GM18517 (cell line): ENCODE results near the gene STYXL2.

Experiments used
- ATAC-seq: cut with Tn5 transposase; IDR thresholded peaks from one replicate; pipeline ENCODE4 v1.9.1; 2021; ENCODE audit warnings: mild to moderate bottlenecking, moderate library complexity; ENCODE audit not compliant: unreplicated experiment

Gene STYXL2

GRCh38 chr1:167105271-167106118 lies 11.6 kb downstream of the STYXL2 start:
- ATAC-seq = no peak

- ATAC-seq = no peak
Measured at GRCh38 chr1:167106119-167106461, 12.2 kb downstream of the STYXL2 start.

- no peak for ATAC-seq
Measured at GRCh38 chr1:167107456-167107855, 13.6 kb downstream of the STYXL2 start.

GRCh38 chr1:167109125-167109524 lies 15.2 kb downstream of the STYXL2 start:
- ATAC-seq = no peak

GRCh38 chr1:167110586-167110985 lies 16.7 kb downstream of the STYXL2 start:
- ATAC-seq = no peak

GRCh38 chr1:167111868-167112709 lies 18.2 kb downstream of the STYXL2 start:
- ATAC-seq = no peak

- no peak for ATAC-seq
Measured at GRCh38 chr1:167114725-167115124, 20.9 kb downstream of the STYXL2 start.

GRCh38 chr1:167115655-167116054 lies 21.8 kb downstream of the STYXL2 start:
- no peak for ATAC-seq

GRCh38 chr1:167116174-167116573 lies 22.3 kb downstream of the STYXL2 start:
- no peak for ATAC-seq

- no peak for ATAC-seq
Measured at GRCh38 chr1:167117225-167117624, 23.4 kb downstream of the STYXL2 start.

- ATAC-seq = no peak
Measured at GRCh38 chr1:167118188-167118587, 24.3 kb downstream of the STYXL2 start.

- ATAC-seq = no peak
Measured at GRCh38 chr1:167119696-167120095, 25.8 kb downstream of the STYXL2 start.

- ATAC-seq = no peak
Measured at GRCh38 chr1:167120899-167121298, 27.0 kb downstream of the STYXL2 start.

- ATAC-seq = no peak
Measured at GRCh38 chr1:167121375-167122120, 27.7 kb downstream of the STYXL2 start.

- ATAC-seq = no peak
Measured at GRCh38 chr1:167122121-167122480, 28.2 kb downstream of the STYXL2 start.

GRCh38 chr1:167122568-167122967 lies 28.7 kb downstream of the STYXL2 start:
- no peak for ATAC-seq

- no peak for ATAC-seq
Measured at GRCh38 chr1:167126317-167126716, 32.4 kb downstream of the STYXL2 start.

GRCh38 chr1:167126811-167127210 lies 32.9 kb downstream of the STYXL2 start:
- ATAC-seq = no peak

- ATAC-seq = no peak
Measured at GRCh38 chr1:167127236-167127635, 33.4 kb downstream of the STYXL2 start.

- ATAC-seq = no peak
Measured at GRCh38 chr1:167127661-167128060, 33.8 kb downstream of the STYXL2 start.
